HEK293 (cell line): ENCODE measurements around the gene HDLBP.

Experiments
- CTCF ChIA-PET: fragments of 350-600 bp; formaldehyde crosslinking; extraction: SDS; loops from one replicate; lab custom pipeline; 2021; ENCODE audit warnings: antibody characterized with exemption; lab: Yijun Ruan, JAX
- POLR2A ChIA-PET: fragments of 300-600 bp; formaldehyde crosslinking; extraction: SDS; loops from one replicate; lab custom pipeline; 2020; ENCODE audit warnings: antibody characterized with exemption, inconsistent platforms; lab: Yijun Ruan, JAX
- H3K27ac ChIP-seq: fragments of 200-500 bp; sonication (Bioruptor generic); 2 replicates; pipeline ENCODE4 v1.5.1; 2014; ENCODE audit warnings: low read depth, low read length, control low read depth, inconsistent platforms; ENCODE audit errors: extremely low read depth
- H3K36me3 ChIP-seq, 2 experiments: fragments of 200-500 bp in 1 of 2; sonication (Bioruptor generic) in 1 of 2; 1 replicate in 1 of 2; 2 replicates in 1 of 2; pipeline ENCODE4 v1.5.1; 2014 to 2017; ENCODE audit warnings: inconsistent platforms in 2 of 2, low read length in 2 of 2; ENCODE audit not compliant: control insufficient read depth in 2 of 2, insufficient read depth in 1 of 2
- H3K4me1 ChIP-seq: fragments of 200-500 bp; sonication (Bioruptor generic); 2 replicates; pipeline ENCODE4 v1.5.1; 2014; ENCODE audit warnings: mild to moderate bottlenecking, low read length, inconsistent platforms; ENCODE audit not compliant: control insufficient read depth, insufficient read depth
- H3K4me3 ChIP-seq: 2 replicates; pipeline ENCODE4 v1.5.1; 2011; ENCODE audit warnings: low read depth, mild to moderate bottlenecking, control low read depth, low read length, moderate library complexity
- H3K9me3 ChIP-seq: fragments of 200-500 bp; sonication (Bioruptor generic); 2 replicates; pipeline ENCODE4 v1.5.1; 2014; ENCODE audit warnings: low read depth, low read length, inconsistent platforms; ENCODE audit not compliant: control insufficient read depth, insufficient read depth
- AEBP2 ChIP-seq: fragments of 450-650 bp; formaldehyde crosslinking; IDR thresholded peaks from 2 replicates; pipeline ENCODE4 v1.5.1; 2016; ENCODE audit warnings: missing biosample characterization, missing genetic modification characterization, borderline replicate concordance
- BCL11A ChIP-seq: fragments of 450-650 bp; formaldehyde crosslinking; IDR thresholded peaks from 2 replicates; pipeline ENCODE4 v1.5.1; 2016; ENCODE audit warnings: low read depth, missing biosample characterization, missing genetic modification characterization
- EGR2 ChIP-seq: fragments of 450-650 bp; formaldehyde crosslinking; IDR thresholded peaks from 2 replicates; pipeline ENCODE4 v1.5.1; 2016; ENCODE audit warnings: low read depth, missing biosample characterization, missing genetic modification characterization
- MYNN ChIP-seq: fragments of 450-650 bp; formaldehyde crosslinking; IDR thresholded peaks from 2 replicates; pipeline ENCODE4 v1.5.1; 2016; ENCODE audit warnings: missing biosample characterization, missing genetic modification characterization, borderline replicate concordance
- MZF1 ChIP-seq: fragments of 450-650 bp; formaldehyde crosslinking; IDR thresholded peaks from 2 replicates; pipeline ENCODE4 v1.5.1; 2017; ENCODE audit warnings: missing biosample characterization, missing genetic modification characterization, borderline replicate concordance
- OVOL3 ChIP-seq: fragments of 450-650 bp; formaldehyde crosslinking; IDR thresholded peaks from 2 replicates; pipeline ENCODE4 v1.5.1; 2016; ENCODE audit warnings: missing biosample characterization, missing genetic modification characterization
- PBX3 ChIP-seq: sonication (generic); formaldehyde crosslinking; IDR thresholded peaks from 2 replicates; pipeline ENCODE4 v1.8.1; 2022; ENCODE audit warnings: mild to moderate bottlenecking, moderate library complexity, missing genetic modification reagents
- ZBTB20 ChIP-seq: fragments of 450-650 bp; formaldehyde crosslinking; IDR thresholded peaks from 2 replicates; pipeline ENCODE4 v1.5.1; 2016; ENCODE audit warnings: missing biosample characterization, missing genetic modification characterization
- ZBTB44 ChIP-seq: fragments of 450-650 bp; IDR thresholded peaks from 2 replicates; pipeline ENCODE4 v1.5.1; 2018; ENCODE audit warnings: missing biosample characterization, mild to moderate bottlenecking, missing genetic modification characterization
- ZNF132 ChIP-seq: fragments of 450-650 bp; formaldehyde crosslinking; IDR thresholded peaks from 2 replicates; pipeline ENCODE4 v1.5.1; 2017; ENCODE audit warnings: missing biosample characterization, missing genetic modification characterization, borderline replicate concordance
- ZNF24 ChIP-seq: fragments of 450-650 bp; formaldehyde crosslinking; IDR thresholded peaks from 2 replicates; pipeline ENCODE4 v1.5.1; 2016; ENCODE audit warnings: missing biosample characterization, missing genetic modification characterization
- ZNF324 ChIP-seq: fragments of 450-650 bp; formaldehyde crosslinking; IDR thresholded peaks from 2 replicates; pipeline ENCODE4 v1.5.1; 2016; ENCODE audit warnings: missing biosample characterization, missing genetic modification characterization
- ZNF391 ChIP-seq: fragments of 450-650 bp; formaldehyde crosslinking; IDR thresholded peaks from 2 replicates; pipeline ENCODE4 v1.5.1; 2016; ENCODE audit warnings: low read depth, missing biosample characterization, missing genetic modification characterization, borderline replicate concordance
- ZNF404 ChIP-seq: fragments of 450-650 bp; formaldehyde crosslinking; IDR thresholded peaks from 2 replicates; pipeline ENCODE4 v1.5.1; 2017; ENCODE audit warnings: missing biosample characterization, missing genetic modification characterization
- ZNF501 ChIP-seq: fragments of 450-650 bp; formaldehyde crosslinking; IDR thresholded peaks from 2 replicates; pipeline ENCODE4 v1.5.1; 2016; ENCODE audit warnings: missing biosample characterization, missing genetic modification characterization
- ZNF510 ChIP-seq: fragments of 450-650 bp; formaldehyde crosslinking; IDR thresholded peaks from 2 replicates; pipeline ENCODE4 v1.5.1; 2018; ENCODE audit warnings: mild to moderate bottlenecking, missing genetic modification characterization, missing biosample characterization; ENCODE audit not compliant: insufficient replicate concordance
- ZNF513 ChIP-seq: fragments of 450-650 bp; IDR thresholded peaks from 2 replicates; pipeline ENCODE4 v1.5.1; 2018; ENCODE audit warnings: missing biosample characterization, missing genetic modification characterization
- ZNF560 ChIP-seq: fragments of 450-650 bp; formaldehyde crosslinking; IDR thresholded peaks from 2 replicates; pipeline ENCODE4 v1.5.1; 2017; ENCODE audit warnings: missing biosample characterization, missing genetic modification characterization, borderline replicate concordance
- ZNF610 ChIP-seq: fragments of 450-650 bp; formaldehyde crosslinking; IDR thresholded peaks from 2 replicates; pipeline ENCODE4 v1.5.1; 2016; ENCODE audit warnings: missing biosample characterization, missing genetic modification characterization, borderline replicate concordance
- ZNF624 ChIP-seq: fragments of 450-650 bp; formaldehyde crosslinking; IDR thresholded peaks from 2 replicates; pipeline ENCODE4 v1.5.1; 2017; ENCODE audit warnings: missing biosample characterization, missing genetic modification characterization
- ZNF660 ChIP-seq: fragments of 450-650 bp; IDR thresholded peaks from 2 replicates; pipeline ENCODE4 v1.5.1; 2018; ENCODE audit warnings: missing biosample characterization, mild to moderate bottlenecking, missing genetic modification characterization
- ZNF704 ChIP-seq: fragments of 450-650 bp; formaldehyde crosslinking; IDR thresholded peaks from 2 replicates; pipeline ENCODE4 v1.5.1; 2016; ENCODE audit warnings: missing biosample characterization, missing genetic modification characterization

HDLBP gene

GRCh38 chr2:241350530-241350877 lies 35.0 kb upstream of the HDLBP start:
- Histone ChIP-seq H3K36me3 (peaks cover 68 to 92% of the 10 kb centered on the region in 2 experiments), H3K27ac (no peak overlapping the region), H3K4me3 (no peak overlapping the region), H3K9me3 (no peaks in the 10 kb centered on the region), H3K4me1 (peaks cover 9% of the 10 kb centered on the region)
- ChIA-PET CTCF (interaction anchor here (0.7 kb wide), 2 partner anchors 156 to 566 kb away, joined by 3 to 4 read pairs; no protein-coding TSS in a partner anchor), POLR2A (interaction anchor here (0.7 kb wide), 1 partner anchor 436 kb away, joined by 3 read pairs; no protein-coding TSS in a partner anchor)
- TF ChIP-seq ZNF132 (tag by site-specific recombination) (no peak), ZNF610 (no peak), ZNF624 (tag by site-specific recombination) (no peak), ZNF501 (tag by site-specific recombination) (no peak), ZNF391 (tag by site-specific recombination) (no peak), ZNF24 (tag by site-specific recombination) (no peak), ZNF513 (tag by site-specific recombination) (no peak), AEBP2 (tag by site-specific recombination) (no peak), ZBTB20 (tag by site-specific recombination) (no peak), OVOL3 (tag by site-specific recombination) (no peak), MYNN (tag by site-specific recombination) (no peak), ZNF324 (tag by site-specific recombination) (no peak), ZNF704 (tag by site-specific recombination) (no peak), ZNF660 (tag by site-specific recombination) (no peak), MZF1 (no peak), ZNF510 (no peak), ZNF560 (tag by site-specific recombination) (no peak), PBX3 (CRISPR knock-in tag) (no peak), ZNF404 (tag by site-specific recombination) (no peak), EGR2 (tag by site-specific recombination) (no peak)

- Histone ChIP-seq H3K27ac (no peak overlapping the region), H3K4me1 (peaks cover 7% of the 10 kb centered on the region), H3K4me3 (no peak overlapping the region), H3K9me3 (no peaks in the 10 kb centered on the region)
- POLR2A ChIA-PET = no interaction called here
- CTCF ChIA-PET = interaction anchor here (0.6 to 0.7 kb wide), 4 partner anchors 23 to 565 kb away, joined by 3 to 4 read pairs (median 3); no protein-coding TSS in a partner anchor
- TF ChIP-seq ZBTB44 (tag by site-specific recombination) (peak; percentile 25; the same call in 1 of the 2 replicates), BCL11A (no peak)
- TF ChIP-seq, all 188 proteins: peak for 1
- peaks cover 73 to 98% of the 10 kb centered on the region in 2 experiments for H3K36me3 ChIP-seq
Observed at GRCh38 chr2:241349941-241350340, 34.5 kb upstream of the HDLBP start.
